Stimulated activated CD4-positive, alpha-beta T cell treated with anti-CD3 and anti-CD28 coated beads, Interleukin-1b, Interleukin-23, amount 100 ng/mL, for 24 hours (primary cell): ENCODE data around the gene MTR.
"Not testable (repeated sequence)": the region's sequence is repeated elsewhere in the genome, so short reads cannot be mapped to it uniquely, and the experiment has no call there.

ENCODE experiments used
- DNase-seq, 4 experiments: peaks; one replicate each; pipeline ENCODE4 v3.0.0-alpha.2; 2020; ENCODE audit warnings: low read depth in 4 of 4, low spot score in 1 of 4

The MTR gene

DNA sequence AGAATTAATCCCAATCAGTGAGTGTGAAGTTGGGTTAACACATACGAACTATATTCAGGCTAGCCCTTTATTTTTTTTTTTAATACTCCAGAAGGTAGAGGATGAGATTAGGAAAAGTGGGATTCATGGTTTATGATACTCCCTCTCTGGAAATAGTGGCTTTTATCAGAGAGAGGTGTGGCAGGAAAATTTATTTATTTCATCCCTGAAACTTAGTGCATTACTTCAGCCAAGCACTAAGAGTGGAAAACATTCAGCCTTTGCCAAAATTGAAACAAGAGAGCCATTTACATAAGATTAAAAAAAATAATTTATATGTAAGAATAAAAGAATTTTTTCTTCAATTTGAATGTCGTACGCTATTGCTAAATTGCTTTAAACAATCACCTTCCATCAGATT, 35.0 kb downstream of the MTR start:
- no peak for DNase-seq

DNA sequence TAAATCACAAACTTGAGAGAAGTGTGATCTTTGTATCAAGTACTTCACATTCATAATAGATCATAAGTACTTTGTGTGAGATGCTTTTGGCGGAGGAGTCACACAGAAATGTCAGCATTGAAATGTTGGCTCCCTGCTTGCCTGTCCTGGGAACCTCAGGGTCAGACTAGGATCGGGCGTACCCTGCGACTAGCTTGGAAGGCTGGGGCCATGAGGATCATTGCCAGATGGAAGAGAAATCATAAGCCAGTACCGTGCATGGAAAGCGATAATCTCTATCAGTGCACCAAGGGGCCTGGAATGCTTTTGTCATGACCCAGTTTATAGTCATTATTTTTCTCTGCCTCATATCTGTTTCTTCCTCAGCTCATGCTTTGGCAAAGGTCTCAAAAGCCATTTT, 35.5 kb downstream of the MTR start:
- no peak for DNase-seq

DNA sequence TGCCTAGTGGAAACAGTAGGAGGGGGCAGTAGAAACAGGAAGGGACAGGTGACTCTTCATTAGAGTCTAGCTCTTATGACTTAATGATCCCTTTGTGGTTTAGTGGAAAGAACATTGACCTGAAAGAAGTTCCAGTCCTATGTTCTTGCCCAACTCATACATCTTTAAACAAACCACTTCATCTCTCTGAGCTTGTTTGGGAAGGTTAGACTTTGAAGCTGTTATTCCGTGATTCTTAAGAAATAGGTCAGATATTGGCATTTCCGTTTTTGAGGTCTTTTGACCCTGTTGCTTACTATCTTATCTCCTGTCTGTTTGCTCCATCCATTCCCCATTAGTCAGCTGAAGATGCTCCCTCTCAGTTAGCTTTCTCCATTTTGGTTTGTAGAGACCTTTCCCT, 38.5 kb downstream of the MTR start:
- DNase-seq: no peak

DNA sequence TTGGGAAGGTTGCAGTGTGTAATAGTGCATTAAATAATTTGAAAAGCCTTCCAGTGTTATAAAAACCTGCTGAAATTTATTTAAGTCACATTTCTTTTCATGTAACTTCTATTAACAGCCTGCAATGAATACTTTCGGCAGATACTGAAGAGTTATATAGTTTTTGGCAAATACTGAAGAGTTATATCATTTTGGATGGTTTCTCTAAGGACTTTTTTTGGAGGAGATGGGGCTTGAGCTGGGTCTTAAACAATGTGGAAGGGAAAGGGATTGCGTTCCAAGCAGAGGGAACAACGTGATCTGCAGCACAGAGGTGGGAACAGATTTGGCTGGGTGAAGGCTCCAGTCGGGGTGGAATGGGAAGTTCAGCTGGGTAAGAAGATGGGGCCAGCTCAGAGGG, 39.8 kb downstream of the MTR start:
- DNase-seq: no peak

DNA sequence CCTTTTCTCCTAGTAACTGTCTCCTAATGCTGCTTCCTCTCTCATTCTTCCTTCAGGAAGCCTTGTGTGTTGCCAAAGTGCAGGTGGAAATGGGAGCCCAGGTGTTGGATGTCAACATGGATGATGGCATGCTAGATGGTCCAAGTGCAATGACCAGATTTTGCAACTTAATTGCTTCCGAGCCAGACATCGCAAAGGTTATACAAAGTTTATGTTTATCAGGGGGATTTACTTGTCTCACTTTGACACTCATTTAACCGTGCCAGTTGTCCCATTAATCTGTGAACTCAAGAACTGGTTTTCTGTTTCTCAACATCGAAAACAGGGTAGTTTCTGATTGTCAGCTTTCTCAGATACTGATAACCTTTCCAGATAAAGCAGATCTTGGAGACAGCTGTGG, 40.4 kb downstream of the MTR start:
- DNase-seq: no peak

- DNase-seq: no peak
Measured at GRCh38 chr1:236836157-236836556, 41.1 kb downstream of the MTR start.

- no peak for DNase-seq
Measured at GRCh38 chr1:236837115-236837514, 42.0 kb downstream of the MTR start.

DNA sequence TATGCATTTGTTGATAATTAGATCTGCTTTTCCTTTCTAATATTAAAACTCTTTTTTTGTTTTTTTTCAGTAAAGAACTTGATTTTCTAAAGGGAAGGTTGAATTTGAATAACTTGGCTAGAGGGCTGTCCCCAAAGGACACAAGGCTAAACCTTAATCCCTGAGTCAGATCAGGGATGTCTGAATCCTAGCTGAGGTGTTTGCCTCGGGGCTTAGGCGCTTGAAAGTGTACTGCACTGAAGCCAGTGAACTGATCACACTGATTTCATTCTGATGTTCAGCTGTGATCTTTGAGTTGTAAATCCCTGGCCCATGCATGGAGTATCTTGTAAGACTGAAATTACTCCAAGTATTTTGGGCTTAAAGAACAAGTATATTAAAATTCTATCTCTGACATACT, 42.8 kb downstream of the MTR start:
- no peak for DNase-seq

DNA sequence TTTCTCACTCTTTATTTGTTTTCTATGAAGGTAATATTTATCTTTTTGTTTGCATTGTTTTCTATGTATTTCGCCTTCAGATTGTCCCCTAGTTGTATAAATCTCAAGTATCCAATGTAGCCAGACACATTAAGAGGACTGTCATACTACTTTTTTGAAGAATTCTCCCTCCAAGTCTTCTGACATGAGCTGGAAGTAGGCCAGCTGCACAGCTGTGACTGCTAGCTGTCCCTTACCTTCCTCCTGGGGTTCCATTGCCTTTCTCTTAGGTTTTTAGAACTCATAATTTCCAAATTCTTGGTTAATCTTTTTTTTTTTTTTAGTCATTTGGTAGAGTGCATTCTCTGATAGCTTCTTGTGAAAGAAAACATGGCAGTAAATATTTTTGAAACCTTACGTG, 46.2 kb downstream of the MTR start:
- no peak for DNase-seq

DNA sequence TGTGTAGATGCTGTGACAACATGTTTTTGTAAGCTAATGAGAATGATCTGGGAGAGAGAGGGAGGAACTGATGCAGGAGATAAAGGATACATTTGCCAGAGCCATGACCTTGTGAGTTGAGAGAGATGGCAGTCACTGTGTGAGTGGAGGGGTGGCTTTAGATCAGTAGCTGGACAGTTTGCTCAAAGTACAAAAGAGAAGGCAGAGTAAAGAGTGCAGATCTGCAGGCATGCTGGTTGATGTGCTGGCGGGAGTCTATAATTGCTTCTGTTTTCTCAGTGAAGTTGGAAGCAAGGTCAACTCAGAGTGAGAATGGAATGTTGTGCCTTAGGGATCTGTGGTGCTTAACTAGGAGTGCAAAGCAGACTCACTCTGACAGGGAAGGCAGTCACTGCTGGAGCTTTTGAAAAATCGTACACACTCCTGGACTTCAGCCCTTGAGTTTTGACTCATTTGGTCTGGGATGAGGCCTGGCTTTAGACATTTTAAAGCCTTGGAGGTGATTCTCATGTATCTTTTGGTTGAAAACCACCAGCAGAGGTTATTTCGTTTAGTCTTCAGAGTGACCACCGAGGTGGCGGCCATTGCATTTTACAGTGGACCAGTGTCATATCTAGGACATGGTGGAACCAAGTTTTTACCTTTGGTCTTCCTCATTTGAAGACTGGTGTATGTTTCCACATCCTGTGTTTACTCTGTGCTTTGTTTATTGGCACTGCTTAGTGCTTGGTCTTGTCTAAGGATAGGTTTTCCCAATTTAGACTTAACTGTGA, 49.6 kb downstream of the MTR start:
- DNase-seq: no peak

GRCh38 chr1:236845830-236846229, 50.7 kb downstream of the MTR start:
- DNase-seq: no peak

DNA sequence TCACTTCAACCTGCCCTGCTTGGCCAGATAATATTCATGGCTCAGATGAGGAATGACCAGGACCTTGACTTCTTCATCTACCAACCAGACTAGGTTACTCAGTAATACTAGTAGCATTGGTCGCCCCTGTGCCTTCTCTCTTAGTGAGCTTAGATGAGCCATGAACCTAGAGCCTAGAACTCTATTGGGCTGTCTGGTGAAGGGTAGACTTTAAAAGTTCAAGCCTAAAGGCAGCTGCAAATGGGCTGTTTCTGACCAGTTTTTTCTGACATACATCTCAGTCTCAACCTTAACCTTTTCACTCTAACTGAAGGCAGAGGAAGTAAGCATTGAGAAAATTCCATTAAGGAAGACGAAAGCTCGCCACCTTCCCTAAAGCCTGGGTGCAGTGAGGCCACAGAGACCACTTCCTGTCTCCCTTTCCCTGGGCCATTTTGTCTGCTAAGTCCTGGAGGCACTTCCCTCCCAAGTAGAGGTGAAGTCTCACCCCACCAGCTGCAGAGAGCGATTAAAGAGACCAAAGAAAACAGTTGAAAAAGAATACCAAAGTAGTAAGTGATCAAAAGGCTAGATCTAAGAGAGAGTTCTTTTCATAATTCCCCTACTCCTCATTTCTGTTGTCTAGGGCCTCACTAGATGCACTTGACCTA, 53.3 kb downstream of the MTR start:
- no peak for DNase-seq

DNA sequence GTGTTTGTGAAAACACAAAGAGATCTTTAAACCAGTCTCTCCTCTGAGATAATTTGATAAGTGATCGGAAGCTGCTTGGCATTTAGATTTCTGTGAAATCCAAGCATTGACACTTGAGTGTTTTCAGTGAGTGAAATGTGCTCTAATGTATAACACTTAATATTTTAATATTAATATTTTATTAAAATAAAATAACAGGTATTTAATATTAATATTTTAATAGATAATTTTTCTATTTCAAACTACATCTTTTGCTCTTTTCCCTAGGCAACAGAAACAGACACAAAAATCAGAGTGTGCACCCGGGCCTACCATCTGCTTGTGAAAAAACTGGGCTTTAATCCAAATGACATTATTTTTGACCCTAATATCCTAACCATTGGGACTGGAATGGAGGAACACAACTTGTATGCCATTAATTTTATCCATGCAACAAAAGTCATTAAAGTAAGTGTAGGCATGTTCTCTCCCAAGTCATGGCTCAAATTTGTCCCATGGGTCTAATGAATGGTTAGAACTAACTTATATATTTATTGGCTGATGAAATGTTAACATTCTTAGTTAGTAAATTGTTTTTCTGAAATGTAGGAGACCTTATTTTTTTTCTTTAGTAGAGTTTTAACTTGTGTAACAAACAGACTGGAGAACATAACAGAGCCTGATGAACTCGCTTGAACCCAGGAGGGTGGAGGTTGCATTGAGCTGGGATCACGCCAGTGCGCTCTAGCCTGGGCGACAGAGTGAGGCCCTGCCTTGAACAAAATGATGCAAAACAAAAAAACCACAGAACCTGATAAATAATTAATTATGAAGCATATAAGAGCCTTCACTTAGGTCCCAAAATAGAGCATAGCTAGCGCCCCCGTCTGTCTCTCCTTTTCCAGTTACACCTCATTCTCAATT, 55.2 kb downstream of the MTR start:
- DNase-seq: no peak

DNA sequence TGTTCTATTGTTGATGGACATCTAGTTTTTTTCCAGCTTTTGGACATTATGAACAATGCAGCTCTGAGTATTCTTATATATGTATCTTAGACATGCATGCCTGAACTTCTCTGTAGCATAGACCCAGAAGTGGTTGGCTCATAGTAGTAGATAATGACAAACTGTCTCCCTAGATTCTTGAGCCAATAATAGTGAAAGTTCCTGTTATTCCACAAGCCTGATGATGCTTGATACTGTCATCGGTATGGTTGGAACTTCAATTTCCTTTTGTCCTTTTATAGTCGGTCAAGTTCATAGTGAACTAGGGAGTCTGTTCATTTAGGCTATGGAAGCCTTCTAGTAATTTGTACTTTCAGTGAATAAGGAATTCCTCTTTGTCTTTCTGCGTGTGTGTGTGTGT, 56.8 kb downstream of the MTR start:
- DNase-seq: no peak

GRCh38 chr1:236853921-236854604, 59.0 kb downstream of the MTR start:
- no peak for DNase-seq

GRCh38 chr1:236854605-236854983, 59.5 kb downstream of the MTR start:
- DNase-seq: no peak

- not testable (repeated sequence) for DNase-seq
Measured at GRCh38 chr1:236856649-236857048, 61.6 kb downstream of the MTR start.

DNA sequence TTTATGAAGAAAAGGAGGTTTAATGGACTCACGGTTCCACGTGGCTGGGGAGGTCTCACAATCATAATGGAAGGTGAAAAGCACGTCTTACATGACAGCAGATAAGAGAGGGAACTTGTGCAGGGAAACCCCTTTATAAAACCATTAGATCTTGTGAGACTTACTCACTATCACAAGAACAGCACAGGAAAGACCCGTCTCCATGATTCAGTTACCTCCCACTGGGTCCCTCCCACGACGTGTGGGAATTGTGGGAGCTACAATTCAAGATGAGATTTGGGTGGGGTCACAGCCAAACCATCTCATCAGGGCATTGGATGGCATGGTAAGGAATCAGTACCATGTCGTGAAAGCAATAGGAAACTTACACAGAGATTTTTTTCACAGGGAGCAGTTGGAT, 63.1 kb downstream of the MTR start:
- no peak for DNase-seq

GRCh38 chr1:236860101-236860500, 65.0 kb downstream of the MTR start:
- no peak for DNase-seq

DNA sequence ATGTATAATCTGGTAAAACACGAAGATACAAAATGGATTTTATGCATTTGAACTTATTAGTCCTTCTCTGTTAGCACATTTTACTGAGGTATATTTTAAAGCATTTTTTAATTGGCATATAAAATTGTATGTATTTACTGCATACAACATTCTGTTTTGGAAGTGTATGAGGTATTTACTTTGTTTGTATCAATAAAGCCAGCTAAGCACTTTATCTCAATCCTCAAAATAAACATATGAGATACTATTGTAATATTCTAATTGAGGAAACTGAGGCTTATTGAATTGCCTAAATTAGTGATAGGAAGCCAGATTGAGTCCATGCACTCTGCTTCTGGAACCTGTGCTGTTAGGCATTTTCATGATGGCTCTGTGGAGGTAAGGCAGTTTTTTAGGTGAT, 65.6 kb downstream of the MTR start:
- no peak for DNase-seq

- DNase-seq: no peak
Measured at GRCh38 chr1:236861560-236862218, 66.6 kb downstream of the MTR start.
